SK-N-SH treated with all-trans-retinoic acid at 6 μM for 48 hours (cell line): Measurements from ENCODE around the gene FAM13A.

Experiments used
- ATAC-seq: fragments of 200-7000 bp; cut with Tn5 transposase; 3 replicates; pipeline ENCODE4 v1.9.1; 2020; ENCODE audit warnings: mild to moderate bottlenecking, moderate library complexity
- ARNTL ChIP-seq: fragments of 450-650 bp; formaldehyde crosslinking; IDR thresholded peaks from 2 replicates; pipeline ENCODE4 v1.5.0; 2020; ENCODE audit warnings: low read depth, mild to moderate bottlenecking, moderate library complexity, borderline replicate concordance
- BACH2 ChIP-seq: fragments of 250-450 bp; sonication (Bioruptor Pico); IDR thresholded peaks from 2 replicates; pipeline ENCODE4 v1.9.0; 2021; ENCODE audit warnings: mild to moderate bottlenecking, borderline replicate concordance
- CSDC2 ChIP-seq: fragments of 250-450 bp; sonication (Bioruptor Pico); IDR thresholded peaks from 2 replicates; pipeline ENCODE4 v1.5.0; 2020; ENCODE audit warnings: mild to moderate bottlenecking, moderate library complexity
- CSRNP3 ChIP-seq: fragments of 250-450 bp; sonication (Bioruptor Pico); IDR thresholded peaks from 2 replicates; pipeline ENCODE4 v1.5.1; 2021; ENCODE audit warnings: mild to moderate bottlenecking, moderate library complexity
- ESRRG ChIP-seq: fragments of 250-450 bp; sonication (Bioruptor Pico); IDR thresholded peaks from 2 replicates; pipeline ENCODE4 v1.6.1; 2021; ENCODE audit warnings: mild to moderate bottlenecking
- GLIS3 ChIP-seq: fragments of 250-450 bp; sonication (Bioruptor Pico); IDR thresholded peaks from 2 replicates; pipeline ENCODE4 v1.5.0; 2020; ENCODE audit warnings: mild to moderate bottlenecking, moderate library complexity
- ISL1 ChIP-seq: fragments of 250-450 bp; sonication (Bioruptor Pico); IDR thresholded peaks from 2 replicates; pipeline ENCODE4 v2.1.2; 2022; ENCODE audit warnings: mild to moderate bottlenecking, moderate library complexity
- OSR1 ChIP-seq: fragments of 250-450 bp; sonication (Bioruptor Pico); IDR thresholded peaks from 2 replicates; pipeline ENCODE4 v1.8.0; 2022; ENCODE audit warnings: moderate library complexity, mild to moderate bottlenecking, inconsistent platforms
- PATZ1 ChIP-seq: fragments of 250-450 bp; sonication (Bioruptor Pico); IDR thresholded peaks from 2 replicates; pipeline ENCODE4 v1.8.0; 2020; ENCODE audit warnings: mild to moderate bottlenecking, moderate library complexity, borderline replicate concordance
- POU6F1 ChIP-seq: fragments of 250-450 bp; sonication (Bioruptor Pico); IDR thresholded peaks from 2 replicates; pipeline ENCODE4 v1.8.0; 2021; ENCODE audit warnings: low read depth, mild to moderate bottlenecking, moderate library complexity, borderline replicate concordance
- PPARA ChIP-seq: fragments of 250-450 bp; sonication (Bioruptor Pico); IDR thresholded peaks from 2 replicates; pipeline ENCODE4 v1.5.0; 2020; ENCODE audit warnings: mild to moderate bottlenecking, borderline replicate concordance
- RARB ChIP-seq: fragments of 250-450 bp; sonication (Bioruptor Pico); IDR thresholded peaks from 2 replicates; pipeline ENCODE4 v1.8.0; 2021; ENCODE audit warnings: mild to moderate bottlenecking, moderate library complexity
- SNAI2 ChIP-seq: fragments of 250-450 bp; sonication (Bioruptor Pico); IDR thresholded peaks from 2 replicates; pipeline ENCODE4 v1.5.0; 2020; ENCODE audit warnings: mild to moderate bottlenecking, moderate library complexity
- TCF4 ChIP-seq: fragments of 250-450 bp; sonication (Bioruptor Pico); IDR thresholded peaks from 2 replicates; pipeline ENCODE4 v1.8.0; 2021; ENCODE audit warnings: mild to moderate bottlenecking, moderate library complexity, borderline replicate concordance
- TOX ChIP-seq: fragments of 250-450 bp; sonication (Bioruptor Pico); IDR thresholded peaks from 2 replicates; pipeline ENCODE4 v1.8.0; 2021; ENCODE audit warnings: mild to moderate bottlenecking, moderate library complexity, borderline replicate concordance
- TSHZ2 ChIP-seq: fragments of 250-450 bp; sonication (Bioruptor Pico); IDR thresholded peaks from 2 replicates; pipeline ENCODE4 v1.5.0; 2020; ENCODE audit warnings: mild to moderate bottlenecking, moderate library complexity
- ZC3H10 ChIP-seq: fragments of 250-450 bp; sonication (Bioruptor Pico); IDR thresholded peaks from 2 replicates; pipeline ENCODE4 v1.5.1; 2021; ENCODE audit warnings: mild to moderate bottlenecking, moderate library complexity
- ZFP30 ChIP-seq: fragments of 450-650 bp; formaldehyde crosslinking; IDR thresholded peaks from 2 replicates; pipeline ENCODE4 v1.5.0; 2022; ENCODE audit warnings: mild to moderate bottlenecking, moderate library complexity
- ZNF565 ChIP-seq: fragments of 450-650 bp; formaldehyde crosslinking; conservative IDR thresholded peaks from 2 replicates; pipeline ENCODE4 v1.5.0; 2020; ENCODE audit warnings: low read depth, mild to moderate bottlenecking, moderate library complexity
- ZNF70 ChIP-seq: fragments of 450-650 bp; formaldehyde crosslinking; IDR thresholded peaks from 2 replicates; pipeline ENCODE4 v1.5.0; 2020; ENCODE audit warnings: mild to moderate bottlenecking, moderate library complexity
- ZNF8 ChIP-seq: fragments of 450-650 bp; formaldehyde crosslinking; IDR thresholded peaks from 2 replicates; pipeline ENCODE4 v1.5.0; 2020; ENCODE audit warnings: mild to moderate bottlenecking, moderate library complexity

The FAM13A gene

GRCh38 chr4:88964450-88964849 lies 92.5 kb downstream of the FAM13A start:
- no peak for ATAC-seq
- TF ChIP-seq ISL1 (CRISPR knock-in tag), result no peak
- no peak for TF ChIP-seq SNAI2 (CRISPR knock-in tag)
- no peak for TF ChIP-seq ARNTL (CRISPR knock-in tag)
- TF ChIP-seq CSDC2 (CRISPR knock-in tag), result no peak
- no peak for TF ChIP-seq PATZ1 (CRISPR knock-in tag)

- ATAC-seq, result no peak
- TF ChIP-seq ZNF8 (CRISPR knock-in tag) (no peak), CSRNP3 (CRISPR knock-in tag) (no peak), SNAI2 (CRISPR knock-in tag) (no peak)
Observed at GRCh38 chr4:88963817-88964216, 93.2 kb downstream of the FAM13A start.

GRCh38 chr4:88962396-88962795 lies 94.6 kb downstream of the FAM13A start:
- TF ChIP-seq CSRNP3 (CRISPR knock-in tag), result no peak
- no peak for TF ChIP-seq TSHZ2 (CRISPR knock-in tag)
- TF ChIP-seq ESRRG (CRISPR knock-in tag), result no peak
- no peak for TF ChIP-seq RARB (CRISPR knock-in tag)
- TF ChIP-seq TOX (CRISPR knock-in tag), result no peak
- TF ChIP-seq ZNF70 (CRISPR knock-in tag), result no peak
- TF ChIP-seq CSDC2 (CRISPR knock-in tag), result no peak
- TF ChIP-seq ZFP30, result no peak
- no peak for TF ChIP-seq PATZ1 (CRISPR knock-in tag)
- TF ChIP-seq TCF4 (CRISPR knock-in tag), result no peak
- TF ChIP-seq BACH2 (CRISPR knock-in tag), result no peak
- no peak for TF ChIP-seq OSR1 (CRISPR knock-in tag)
- TF ChIP-seq PPARA (CRISPR knock-in tag), result no peak
- TF ChIP-seq ZC3H10, result no peak
- no peak for TF ChIP-seq ARNTL (CRISPR knock-in tag)
- ATAC-seq, result no peak

- no peak for TF ChIP-seq BACH2 (CRISPR knock-in tag)
- no peak for TF ChIP-seq TCF4 (CRISPR knock-in tag)
- TF ChIP-seq ARNTL (CRISPR knock-in tag), result no peak
- TF ChIP-seq GLIS3 (CRISPR knock-in tag), result no peak
- TF ChIP-seq ISL1 (CRISPR knock-in tag), result no peak
- no peak for TF ChIP-seq SNAI2 (CRISPR knock-in tag)
- no peak for TF ChIP-seq ZNF565 (CRISPR knock-in tag)
- no peak for TF ChIP-seq POU6F1 (CRISPR knock-in tag)
- no peak for TF ChIP-seq ZNF70 (CRISPR knock-in tag)
- no peak for TF ChIP-seq CSRNP3 (CRISPR knock-in tag)
- no peak for ATAC-seq
Observed at GRCh38 chr4:88960576-88960975, 96.4 kb downstream of the FAM13A start.
